ENCODE results near the gene ZNF148.

DNA sequence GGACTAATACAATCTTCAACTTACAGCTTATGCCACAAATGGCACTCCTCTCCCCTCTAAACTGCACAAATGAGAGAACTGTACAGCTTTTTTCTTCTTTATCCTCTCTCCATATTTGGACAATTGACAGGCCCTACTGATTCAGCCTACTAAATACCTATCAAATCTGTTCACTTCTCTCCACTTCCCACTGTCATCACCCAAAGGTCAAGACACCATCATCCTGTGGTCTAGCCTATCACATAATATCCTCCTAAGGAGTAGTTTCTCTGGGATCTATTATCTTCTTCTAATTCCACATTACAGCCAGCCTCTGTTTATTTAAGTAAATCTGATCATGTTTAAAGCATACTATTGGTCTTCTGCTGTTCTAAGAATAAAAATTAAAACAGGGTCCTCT is 129.6 kb downstream of the ZNF148 start:
- TF ChIP-seq FOS (IDR thresholded peaks at IDR 0.05; ENCODE audit: low read depth, low read length) (no peak), RAD21 (IDR thresholded peaks at IDR 0.05; ENCODE audit: low read length) (no peak), SMC3 (IDR thresholded peaks at IDR 0.05; ENCODE audit: low read depth, low read length) (no peak)
- TF ChIP-seq, protein P1, sequence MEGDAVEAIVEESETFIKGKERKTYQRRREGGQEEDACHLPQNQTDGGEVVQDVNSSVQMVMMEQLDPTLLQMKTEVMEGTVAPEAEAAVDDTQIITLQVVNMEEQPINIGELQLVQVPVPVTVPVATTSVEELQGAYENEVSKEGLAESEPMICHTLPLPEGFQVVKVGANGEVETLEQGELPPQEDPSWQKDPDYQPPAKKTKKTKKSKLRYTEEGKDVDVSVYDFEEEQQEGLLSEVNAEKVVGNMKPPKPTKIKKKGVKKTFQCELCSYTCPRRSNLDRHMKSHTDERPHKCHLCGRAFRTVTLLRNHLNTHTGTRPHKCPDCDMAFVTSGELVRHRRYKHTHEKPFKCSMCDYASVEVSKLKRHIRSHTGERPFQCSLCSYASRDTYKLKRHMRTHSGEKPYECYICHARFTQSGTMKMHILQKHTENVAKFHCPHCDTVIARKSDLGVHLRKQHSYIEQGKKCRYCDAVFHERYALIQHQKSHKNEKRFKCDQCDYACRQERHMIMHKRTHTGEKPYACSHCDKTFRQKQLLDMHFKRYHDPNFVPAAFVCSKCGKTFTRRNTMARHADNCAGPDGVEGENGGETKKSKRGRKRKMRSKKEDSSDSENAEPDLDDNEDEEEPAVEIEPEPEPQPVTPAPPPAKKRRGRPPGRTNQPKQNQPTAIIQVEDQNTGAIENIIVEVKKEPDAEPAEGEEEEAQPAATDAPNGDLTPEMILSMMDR (conservative IDR thresholded peaks at IDR 0.05; ENCODE audit: low read depth, low read length) = no peak
- TF ChIP-seq, protein P2, sequence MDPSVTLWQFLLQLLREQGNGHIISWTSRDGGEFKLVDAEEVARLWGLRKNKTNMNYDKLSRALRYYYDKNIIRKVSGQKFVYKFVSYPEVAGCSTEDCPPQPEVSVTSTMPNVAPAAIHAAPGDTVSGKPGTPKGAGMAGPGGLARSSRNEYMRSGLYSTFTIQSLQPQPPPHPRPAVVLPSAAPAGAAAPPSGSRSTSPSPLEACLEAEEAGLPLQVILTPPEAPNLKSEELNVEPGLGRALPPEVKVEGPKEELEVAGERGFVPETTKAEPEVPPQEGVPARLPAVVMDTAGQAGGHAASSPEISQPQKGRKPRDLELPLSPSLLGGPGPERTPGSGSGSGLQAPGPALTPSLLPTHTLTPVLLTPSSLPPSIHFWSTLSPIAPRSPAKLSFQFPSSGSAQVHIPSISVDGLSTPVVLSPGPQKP (IDR thresholded peaks at IDR 0.05; ENCODE audit: borderline replicate concordance, low read depth, low read length) = no peak

Data from IMR-90 (cell line).